ENCODE measurements around the gene VPS54. TPM values are rescaled to one million over a fixed set of nuclear protein-coding genes. Genes with fewer than 3 reads are reported as not detected.

The VPS54 gene
- total RNA-seq, 1 donor from 2014 or later, result 17.5 TPM

DNA sequence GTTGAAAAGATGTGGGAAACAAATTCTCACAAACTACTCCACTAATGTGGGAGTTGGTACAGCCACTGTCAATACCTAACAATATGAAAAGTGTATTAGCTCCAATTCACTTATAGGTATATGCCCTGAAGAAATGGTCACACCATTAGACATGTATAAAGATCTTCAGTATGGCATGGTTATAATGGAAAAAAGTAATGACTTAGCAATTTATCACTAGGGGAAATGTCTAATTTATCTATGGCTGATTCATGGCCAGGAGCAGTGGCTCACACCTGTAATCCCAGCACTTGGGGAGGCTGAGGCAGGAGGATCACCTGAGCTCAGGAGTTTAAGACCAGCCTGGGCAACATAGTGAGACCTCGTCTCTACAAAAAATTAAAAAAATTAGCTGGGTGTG is 125.1 kb downstream of the VPS54 start:
- Histone ChIP-seq H4K20me1 (ENCODE audit: insufficient read depth, low read length) (peaks cover 4% of the 10 kb centered on the region), H3K27ac (ENCODE audit: low read depth, low read length) (no peak overlapping the region), H2AFZ (ENCODE audit: low read depth, low read length) (no peak overlapping the region), H3K4me3 (ENCODE audit: insufficient read depth, low read depth, low read length) (no peak overlapping the region), H3K36me3 (ENCODE audit: insufficient read depth, low read length) (peaks cover 42% of the 10 kb centered on the region), H3K4me1 (ENCODE audit: insufficient read depth, low read length) (no peaks in the 10 kb centered on the region), H3K79me2 (ENCODE audit: insufficient read depth, low read length) (no peaks in the 10 kb centered on the region), H3K27me3 (ENCODE audit: insufficient read depth, low read length) (no peaks in the 10 kb centered on the region), H3K4me2 (ENCODE audit: low read length) (no peak overlapping the region), H3K9ac (ENCODE audit: low read length) (no peak overlapping the region), H3K9me3 (ENCODE audit: insufficient read depth, low read depth, low read length) (no peaks in the 10 kb centered on the region)
- no peaks in the 10 kb centered on the region for H3K9me3 Mint-ChIP-seq (ENCODE audit: unreplicated experiment)
- peaks cover 7% of the 10 kb centered on the region for H3K4me1 Mint-ChIP-seq (ENCODE audit: low read depth, unreplicated experiment)
- FAIRE-seq (no peak), DNase-seq (ENCODE audit: low read depth) (no peak)
- no peaks in the 10 kb centered on the region for H3K27me3 Mint-ChIP-seq (ENCODE audit: low read depth, unreplicated experiment)
- H3K36me3 Mint-ChIP-seq (ENCODE audit: low read depth, unreplicated experiment), result peaks cover 6% of the 10 kb centered on the region
- TF ChIP-seq, protein P1, sequence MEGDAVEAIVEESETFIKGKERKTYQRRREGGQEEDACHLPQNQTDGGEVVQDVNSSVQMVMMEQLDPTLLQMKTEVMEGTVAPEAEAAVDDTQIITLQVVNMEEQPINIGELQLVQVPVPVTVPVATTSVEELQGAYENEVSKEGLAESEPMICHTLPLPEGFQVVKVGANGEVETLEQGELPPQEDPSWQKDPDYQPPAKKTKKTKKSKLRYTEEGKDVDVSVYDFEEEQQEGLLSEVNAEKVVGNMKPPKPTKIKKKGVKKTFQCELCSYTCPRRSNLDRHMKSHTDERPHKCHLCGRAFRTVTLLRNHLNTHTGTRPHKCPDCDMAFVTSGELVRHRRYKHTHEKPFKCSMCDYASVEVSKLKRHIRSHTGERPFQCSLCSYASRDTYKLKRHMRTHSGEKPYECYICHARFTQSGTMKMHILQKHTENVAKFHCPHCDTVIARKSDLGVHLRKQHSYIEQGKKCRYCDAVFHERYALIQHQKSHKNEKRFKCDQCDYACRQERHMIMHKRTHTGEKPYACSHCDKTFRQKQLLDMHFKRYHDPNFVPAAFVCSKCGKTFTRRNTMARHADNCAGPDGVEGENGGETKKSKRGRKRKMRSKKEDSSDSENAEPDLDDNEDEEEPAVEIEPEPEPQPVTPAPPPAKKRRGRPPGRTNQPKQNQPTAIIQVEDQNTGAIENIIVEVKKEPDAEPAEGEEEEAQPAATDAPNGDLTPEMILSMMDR (IDR thresholded peaks at IDR 0.05; ENCODE audit: insufficient read depth, low read depth, low read length), result no peak
- no peak for TF ChIP-seq EZH2 (IDR thresholded peaks at IDR 0.05; ENCODE audit: insufficient read depth, low read length)
- H3K4me3 Mint-ChIP-seq (ENCODE audit: unreplicated experiment), result no peak overlapping the region
- H3K27ac Mint-ChIP-seq (ENCODE audit: unreplicated experiment), result no peak overlapping the region

- Histone ChIP-seq H3K27me3 (ENCODE audit: insufficient read depth, low read length) (no peaks in the 10 kb centered on the region), H3K9me3 (ENCODE audit: insufficient read depth, low read depth, low read length) (no peaks in the 10 kb centered on the region), H3K4me2 (ENCODE audit: low read length) (no peak overlapping the region), H3K27ac (ENCODE audit: low read depth, low read length) (no peak overlapping the region), H2AFZ (ENCODE audit: low read depth, low read length) (no peak overlapping the region), H4K20me1 (ENCODE audit: insufficient read depth, low read length) (peaks cover 12% of the 10 kb centered on the region), H3K9ac (ENCODE audit: low read length) (no peak overlapping the region), H3K4me1 (ENCODE audit: insufficient read depth, low read length) (no peaks in the 10 kb centered on the region), H3K4me3 (ENCODE audit: insufficient read depth, low read depth, low read length) (no peak overlapping the region), H3K79me2 (ENCODE audit: insufficient read depth, low read length) (no peaks in the 10 kb centered on the region), H3K36me3 (ENCODE audit: insufficient read depth, low read length) (peaks cover 42% of the 10 kb centered on the region)
- H3K4me1 Mint-ChIP-seq (ENCODE audit: low read depth, unreplicated experiment), result peaks cover 11% of the 10 kb centered on the region
- TF ChIP-seq, protein P1 (IDR thresholded peaks at IDR 0.05; ENCODE audit: insufficient read depth, low read depth, low read length), result no peak
- no peak for TF ChIP-seq EZH2 (IDR thresholded peaks at IDR 0.05; ENCODE audit: insufficient read depth, low read length)
- peaks cover 12% of the 10 kb centered on the region for H3K36me3 Mint-ChIP-seq (ENCODE audit: low read depth, unreplicated experiment)
- no peak overlapping the region for H3K4me3 Mint-ChIP-seq (ENCODE audit: unreplicated experiment)
- H3K27me3 Mint-ChIP-seq (ENCODE audit: low read depth, unreplicated experiment), result no peaks in the 10 kb centered on the region
- no peak for FAIRE-seq
- DNase-seq (ENCODE audit: low read depth), result no peak
- H3K27ac Mint-ChIP-seq (ENCODE audit: unreplicated experiment), result peak overlapping the region; percentile 6
- H3K9me3 Mint-ChIP-seq (ENCODE audit: unreplicated experiment), result no peaks in the 10 kb centered on the region
These were observed 126.1 kb downstream of the VPS54 start for GRCh38 chr2:63893163-63893562.

DNA sequence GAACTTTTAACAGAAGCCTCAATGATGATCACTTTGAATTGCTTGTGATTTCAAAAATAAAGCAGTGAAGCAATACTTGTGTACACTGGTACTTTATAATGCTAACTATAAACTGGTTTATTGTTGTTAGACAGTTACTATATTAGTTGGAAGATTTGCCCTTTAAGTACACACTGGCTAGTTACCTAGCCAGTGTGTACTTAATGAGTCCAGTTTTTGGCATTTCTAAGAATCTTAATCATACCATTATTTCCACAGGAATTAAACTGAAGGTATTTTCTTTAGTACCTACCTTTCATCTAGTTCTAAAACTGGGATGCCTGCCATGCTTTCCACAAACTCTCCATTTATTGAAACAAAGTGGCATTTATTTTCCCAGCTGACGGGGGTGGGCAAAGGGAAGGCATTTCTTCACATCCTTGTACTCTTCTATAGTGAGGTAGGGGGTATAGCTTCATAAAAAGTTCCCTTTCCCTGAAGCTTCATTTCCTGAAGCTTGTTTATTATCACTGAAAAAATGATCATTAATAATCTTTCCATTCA is 127.7 kb downstream of the VPS54 start:
- Mint-ChIP-seq H3K4me1 (ENCODE audit: low read depth, unreplicated experiment) (peaks cover 11% of the 10 kb centered on the region), H3K4me3 (ENCODE audit: unreplicated experiment) (no peak overlapping the region), H3K9me3 (ENCODE audit: unreplicated experiment) (no peaks in the 10 kb centered on the region), H3K36me3 (ENCODE audit: low read depth, unreplicated experiment) (peaks cover 13% of the 10 kb centered on the region), H3K27ac (ENCODE audit: unreplicated experiment) (no peak overlapping the region), H3K27me3 (ENCODE audit: low read depth, unreplicated experiment) (no peaks in the 10 kb centered on the region)
- Histone ChIP-seq H3K9ac (ENCODE audit: low read length) (no peak overlapping the region), H3K36me3 (ENCODE audit: insufficient read depth, low read length) (peaks cover 45% of the 10 kb centered on the region), H3K9me3 (ENCODE audit: insufficient read depth, low read depth, low read length) (no peaks in the 10 kb centered on the region), H4K20me1 (ENCODE audit: insufficient read depth, low read length) (peaks cover 12% of the 10 kb centered on the region), H3K27me3 (ENCODE audit: insufficient read depth, low read length) (no peaks in the 10 kb centered on the region), H3K4me2 (ENCODE audit: low read length) (no peak overlapping the region), H3K27ac (ENCODE audit: low read depth, low read length) (no peak overlapping the region), H2AFZ (ENCODE audit: low read depth, low read length) (no peak overlapping the region), H3K4me1 (ENCODE audit: insufficient read depth, low read length) (no peaks in the 10 kb centered on the region), H3K4me3 (ENCODE audit: insufficient read depth, low read depth, low read length) (no peak overlapping the region), H3K79me2 (ENCODE audit: insufficient read depth, low read length) (no peaks in the 10 kb centered on the region)
- DNase-seq (ENCODE audit: low read depth) (no peak), FAIRE-seq (no peak)
- no peak for TF ChIP-seq EZH2 (IDR thresholded peaks at IDR 0.05; ENCODE audit: insufficient read depth, low read length)
- TF ChIP-seq, protein P1 (IDR thresholded peaks at IDR 0.05; ENCODE audit: insufficient read depth, low read depth, low read length), result no peak

Measured in astrocyte (in vitro differentiated cells and primary cell).